GM12801 (cell line): ENCODE data around the gene SEC11C.

Source experiments
- TF ChIP-seq, protein P1 (sequence below): IDR thresholded peaks from one replicate; pipeline ENCODE4 v1.5.1; 2011; ENCODE audit warnings: control low read depth; ENCODE audit not compliant: insufficient read length; ENCODE audit errors: extremely low read depth

Gene SEC11C

DNA sequence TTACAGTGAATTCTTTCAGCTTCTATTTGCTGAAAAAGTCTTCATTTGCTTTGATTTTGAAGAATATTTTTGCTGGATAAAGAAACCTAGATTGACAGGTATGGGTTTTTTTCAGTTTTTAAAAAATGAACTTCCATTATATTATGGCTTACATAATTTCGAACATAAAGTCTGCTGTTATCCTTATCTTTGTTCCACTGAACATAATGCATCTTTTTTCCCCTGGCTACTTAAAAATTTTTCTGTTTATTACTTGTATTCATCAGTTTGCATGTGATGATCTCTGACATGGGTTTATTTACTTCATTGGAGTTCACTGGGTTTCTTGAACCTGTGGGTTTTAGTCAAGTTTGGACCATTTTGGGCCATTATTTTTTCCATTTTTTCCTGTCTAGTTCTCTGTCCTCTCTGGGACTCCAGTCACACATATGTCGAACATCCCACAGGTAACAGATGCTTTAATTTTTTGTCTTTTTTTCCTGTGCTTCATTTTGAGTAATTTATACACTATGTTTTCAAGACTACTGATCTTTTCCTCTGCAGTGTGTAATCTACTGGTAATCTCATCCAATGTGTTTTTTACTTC, 33.1 kb downstream of the SEC11C start:
- TF ChIP-seq, protein P1, sequence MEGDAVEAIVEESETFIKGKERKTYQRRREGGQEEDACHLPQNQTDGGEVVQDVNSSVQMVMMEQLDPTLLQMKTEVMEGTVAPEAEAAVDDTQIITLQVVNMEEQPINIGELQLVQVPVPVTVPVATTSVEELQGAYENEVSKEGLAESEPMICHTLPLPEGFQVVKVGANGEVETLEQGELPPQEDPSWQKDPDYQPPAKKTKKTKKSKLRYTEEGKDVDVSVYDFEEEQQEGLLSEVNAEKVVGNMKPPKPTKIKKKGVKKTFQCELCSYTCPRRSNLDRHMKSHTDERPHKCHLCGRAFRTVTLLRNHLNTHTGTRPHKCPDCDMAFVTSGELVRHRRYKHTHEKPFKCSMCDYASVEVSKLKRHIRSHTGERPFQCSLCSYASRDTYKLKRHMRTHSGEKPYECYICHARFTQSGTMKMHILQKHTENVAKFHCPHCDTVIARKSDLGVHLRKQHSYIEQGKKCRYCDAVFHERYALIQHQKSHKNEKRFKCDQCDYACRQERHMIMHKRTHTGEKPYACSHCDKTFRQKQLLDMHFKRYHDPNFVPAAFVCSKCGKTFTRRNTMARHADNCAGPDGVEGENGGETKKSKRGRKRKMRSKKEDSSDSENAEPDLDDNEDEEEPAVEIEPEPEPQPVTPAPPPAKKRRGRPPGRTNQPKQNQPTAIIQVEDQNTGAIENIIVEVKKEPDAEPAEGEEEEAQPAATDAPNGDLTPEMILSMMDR, result no peak

DNA sequence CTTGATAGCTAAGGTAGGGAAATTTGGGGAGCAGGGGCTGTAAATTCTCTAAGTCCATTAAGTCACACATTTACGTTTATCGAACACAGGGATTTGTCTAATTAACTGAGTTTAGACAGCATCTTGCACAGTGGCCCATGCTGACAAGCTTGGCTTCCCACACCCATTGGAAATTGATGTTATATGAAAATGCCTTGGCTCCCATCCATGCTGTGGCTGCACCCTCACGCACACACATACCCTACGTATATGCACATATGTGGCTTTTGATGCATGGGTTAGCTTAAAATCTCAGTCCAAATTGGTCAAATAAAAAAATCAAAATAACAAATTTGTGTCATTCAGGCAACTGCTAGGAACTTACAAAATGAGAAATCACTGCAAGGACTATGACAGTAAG, 37.8 kb downstream of the SEC11C start:
- TF ChIP-seq, protein P1, result no peak

DNA sequence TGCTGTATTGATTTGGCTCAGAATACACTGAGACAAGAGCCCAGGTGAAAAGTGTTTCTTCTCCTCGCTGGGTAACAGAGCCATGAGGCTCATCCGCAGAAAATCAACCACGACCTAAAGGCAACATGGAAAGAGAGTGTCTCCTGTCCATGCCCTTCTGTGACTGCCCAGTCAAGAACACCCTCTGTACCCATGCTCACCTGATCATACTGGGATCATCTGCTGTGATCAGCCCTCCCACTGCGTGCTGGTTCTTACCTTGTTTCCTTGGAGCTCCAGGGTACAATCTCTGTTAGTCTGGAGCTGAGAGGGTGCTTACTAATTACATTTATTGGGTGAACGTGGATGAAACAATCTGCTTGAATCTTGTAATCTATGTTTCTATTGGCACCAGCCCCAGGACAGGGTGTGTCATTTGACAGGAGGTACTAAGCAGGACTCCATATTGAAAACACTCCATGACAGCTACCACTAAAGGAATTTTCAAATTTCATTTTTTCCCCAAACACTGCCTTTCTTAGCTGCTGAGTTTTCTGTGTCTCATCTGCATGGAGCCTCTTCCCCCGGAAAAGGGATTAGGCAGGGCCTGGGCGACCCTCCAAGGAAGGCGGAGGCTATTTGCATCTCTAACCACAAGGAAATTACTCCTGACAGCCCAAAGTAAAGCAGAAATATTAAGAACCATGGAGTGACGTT, 40.6 kb downstream of the SEC11C start:
- TF ChIP-seq, protein P1, result no peak

DNA sequence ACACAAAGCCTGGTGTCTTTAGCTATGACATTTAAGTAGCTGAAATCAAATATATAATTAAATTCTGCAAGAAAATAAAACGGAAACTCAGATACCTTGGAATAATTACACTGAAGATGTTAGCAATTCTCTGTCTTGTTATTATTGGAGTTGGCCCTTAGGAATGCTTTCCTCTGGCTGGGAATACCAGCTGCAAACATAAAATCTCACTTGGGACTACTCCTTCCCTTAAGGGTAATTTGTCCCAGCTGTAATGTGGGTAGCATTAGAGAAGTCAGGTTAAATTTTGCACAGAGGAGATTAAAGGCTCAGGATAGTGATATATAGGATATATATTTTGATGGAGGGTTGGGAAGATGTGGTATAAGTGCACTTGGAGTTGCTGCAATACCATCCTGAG, 43.0 kb downstream of the SEC11C start:
- TF ChIP-seq, protein P1, result no peak

DNA sequence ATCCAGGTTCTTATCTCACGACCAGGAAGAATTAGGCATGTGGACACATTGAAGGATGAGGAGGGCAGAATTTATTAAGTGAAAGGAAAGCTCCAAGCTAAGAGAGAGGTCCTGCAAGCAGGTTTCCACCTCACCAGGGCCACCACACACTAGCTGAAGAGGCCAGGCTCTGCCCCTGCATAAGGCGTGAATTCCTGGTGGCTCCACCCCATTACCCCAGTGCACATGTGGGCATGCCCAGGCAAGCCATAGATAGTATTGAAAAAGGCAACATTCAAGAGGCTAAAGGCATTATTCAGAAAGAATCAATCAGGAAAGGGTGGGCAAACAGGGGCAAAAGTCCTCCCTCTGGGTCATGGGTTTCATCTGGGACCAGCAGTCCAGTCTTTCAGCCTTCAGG, 49.3 kb downstream of the SEC11C start:
- TF ChIP-seq, protein P1, result no peak

DNA sequence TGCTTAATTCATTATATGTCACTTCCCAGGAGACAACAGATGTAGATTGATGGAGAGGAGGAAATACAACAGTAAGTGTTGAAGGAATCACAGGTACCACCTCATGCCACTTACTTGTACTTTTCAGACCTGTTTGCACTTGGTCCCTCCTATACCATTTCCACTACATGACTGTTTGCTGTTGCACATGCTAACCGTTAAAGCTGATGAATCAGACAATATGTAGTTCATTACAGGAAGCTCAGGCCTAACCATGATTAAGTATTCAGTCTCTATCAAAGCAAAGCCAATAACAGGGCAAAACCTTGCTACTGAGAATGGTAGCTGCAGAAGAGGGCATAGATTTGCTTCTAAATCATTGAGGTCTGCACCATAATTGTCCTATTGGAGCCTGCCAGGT, 50.1 kb downstream of the SEC11C start:
- TF ChIP-seq, protein P1, result no peak

DNA sequence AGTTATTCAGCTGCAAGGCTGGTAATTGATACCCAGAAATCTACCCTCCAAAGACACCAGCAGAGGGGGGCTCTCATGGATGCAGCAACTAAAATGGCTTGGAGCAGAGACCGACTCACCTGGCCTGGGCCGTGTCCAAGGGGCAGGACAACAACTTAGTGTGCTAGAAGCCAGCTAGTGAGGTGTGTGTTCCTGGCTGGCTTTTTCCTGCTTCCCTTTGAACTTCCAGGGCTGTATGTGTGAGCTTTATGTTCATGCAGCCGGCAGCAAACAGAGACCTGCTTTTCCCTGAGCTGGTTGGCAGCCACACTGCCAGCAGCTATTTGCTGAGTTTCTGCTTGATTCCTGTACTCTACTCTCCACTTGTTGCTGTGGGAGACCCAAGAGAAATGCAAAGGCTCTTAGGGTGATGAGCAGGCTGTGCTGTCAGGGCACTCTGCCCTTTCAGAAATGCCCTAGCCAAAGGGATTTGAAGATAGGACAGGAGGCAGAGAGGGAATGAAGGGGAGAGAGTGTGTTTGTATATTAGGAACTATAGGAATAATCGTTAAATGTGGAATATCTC, 56.6 kb downstream of the SEC11C start:
- TF ChIP-seq, protein P1, result no peak
